ENCODE data around the gene PTPRA. TPM values are rescaled to one million over a fixed set of nuclear protein-coding genes. Genes with fewer than 3 reads are reported as not detected.

The PTPRA gene
- total RNA-seq, 4 donors from 2014 or later, result 54.1 to 85.4 (median 67.0) TPM

DNA sequence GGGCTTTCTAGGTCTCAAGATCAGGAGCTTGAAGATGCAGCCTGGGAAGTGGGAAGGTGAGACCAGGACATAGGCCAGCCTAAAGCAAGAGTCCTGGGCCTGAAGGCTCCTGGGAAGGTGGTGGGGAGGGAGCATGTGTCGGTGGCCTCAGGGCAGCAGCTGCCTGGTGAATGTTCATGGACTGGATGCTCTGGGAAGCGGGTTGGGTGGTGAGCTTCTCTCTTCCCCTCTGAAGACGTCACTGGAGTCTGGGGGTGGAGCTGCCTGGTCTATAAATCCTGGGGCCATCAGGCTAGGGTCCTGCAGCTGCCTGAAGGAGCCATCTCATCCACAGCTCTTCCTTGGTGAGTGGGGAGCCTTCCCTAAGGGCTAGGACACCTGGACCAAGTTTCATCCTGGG lies 170.0 kb downstream of the PTPRA start, which contains the start of gene GNRH2:
GNRH2 (plus strand) TSS at position 301 of the 400 bp plus-strand sequence. CDS start 793 bp downstream, outside the sequence.
- no peak for TF ChIP-seq EP300 (IDR thresholded peaks at IDR 0.05)
- no peak for TF ChIP-seq POLR2A (IDR thresholded peaks at IDR 0.05)
- TF ChIP-seq, protein P1, sequence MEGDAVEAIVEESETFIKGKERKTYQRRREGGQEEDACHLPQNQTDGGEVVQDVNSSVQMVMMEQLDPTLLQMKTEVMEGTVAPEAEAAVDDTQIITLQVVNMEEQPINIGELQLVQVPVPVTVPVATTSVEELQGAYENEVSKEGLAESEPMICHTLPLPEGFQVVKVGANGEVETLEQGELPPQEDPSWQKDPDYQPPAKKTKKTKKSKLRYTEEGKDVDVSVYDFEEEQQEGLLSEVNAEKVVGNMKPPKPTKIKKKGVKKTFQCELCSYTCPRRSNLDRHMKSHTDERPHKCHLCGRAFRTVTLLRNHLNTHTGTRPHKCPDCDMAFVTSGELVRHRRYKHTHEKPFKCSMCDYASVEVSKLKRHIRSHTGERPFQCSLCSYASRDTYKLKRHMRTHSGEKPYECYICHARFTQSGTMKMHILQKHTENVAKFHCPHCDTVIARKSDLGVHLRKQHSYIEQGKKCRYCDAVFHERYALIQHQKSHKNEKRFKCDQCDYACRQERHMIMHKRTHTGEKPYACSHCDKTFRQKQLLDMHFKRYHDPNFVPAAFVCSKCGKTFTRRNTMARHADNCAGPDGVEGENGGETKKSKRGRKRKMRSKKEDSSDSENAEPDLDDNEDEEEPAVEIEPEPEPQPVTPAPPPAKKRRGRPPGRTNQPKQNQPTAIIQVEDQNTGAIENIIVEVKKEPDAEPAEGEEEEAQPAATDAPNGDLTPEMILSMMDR (IDR thresholded peaks at IDR 0.05), result no peak
- no peak for TF ChIP-seq POLR2AphosphoS5 (IDR thresholded peaks at IDR 0.05)
- H3K27ac ChIP-seq, result peak within 1 kb of the TSS in 3 of 4 donors; percentile 62 to 96 (median 94)
- H3K27me3 ChIP-seq, result no peaks in the 10 kb centered on the region
- WGBS, 2 donors (ENCODE audit: low coverage in 1 of 2), result no CpG with 5 or more reads among the region's 3 CpGs
- no peak for ATAC-seq
- no peak within 1 kb of the TSS for H3K4me3 ChIP-seq
- H3K9me3 ChIP-seq, result no peaks in the 10 kb centered on the region
- peaks cover 0 to 38% of the 10 kb centered on the region in 2 donors for H3K36me3 ChIP-seq
- peaks cover 0 to 49% (median 20%) of the 10 kb centered on the region in 3 donors for H3K4me1 ChIP-seq

DNA sequence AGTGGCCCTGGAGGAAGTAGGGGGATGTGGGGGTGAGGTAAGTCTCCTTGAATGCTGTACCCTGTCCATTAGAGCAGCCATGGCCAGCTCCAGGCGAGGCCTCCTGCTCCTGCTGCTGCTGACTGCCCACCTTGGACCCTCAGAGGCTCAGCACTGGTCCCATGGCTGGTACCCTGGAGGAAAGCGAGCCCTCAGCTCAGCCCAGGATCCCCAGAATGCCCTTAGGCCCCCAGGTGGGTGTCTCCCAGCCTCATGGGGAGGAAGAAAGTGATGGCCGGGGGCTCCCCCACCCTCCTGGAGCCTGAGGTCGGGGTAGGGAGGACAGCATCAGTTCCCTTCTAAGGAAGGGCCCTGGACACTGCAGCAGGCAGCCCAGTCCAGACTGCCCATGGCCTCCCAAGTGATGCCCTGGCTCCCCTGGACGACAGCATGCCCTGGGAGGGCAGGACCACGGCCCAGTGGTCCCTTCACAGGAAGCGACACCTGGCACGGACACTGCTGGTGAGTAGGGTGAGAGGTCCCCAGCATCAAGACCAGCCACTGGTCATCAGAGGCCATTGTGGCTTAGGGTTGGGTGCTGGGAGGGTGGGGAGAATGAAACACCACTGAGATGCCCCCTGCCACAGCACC lies 171.2 kb downstream of the PTPRA start:
- TF ChIP-seq POLR2A (IDR thresholded peaks at IDR 0.05) (no peak), POLR2AphosphoS5 (IDR thresholded peaks at IDR 0.05) (no peak), EP300 (IDR thresholded peaks at IDR 0.05) (no peak)
- TF ChIP-seq, protein P1 (IDR thresholded peaks at IDR 0.05), result no peak
- H3K36me3 ChIP-seq, result peaks cover 0 to 38% of the 10 kb centered on the region in 2 donors
- no peaks in the 10 kb centered on the region for H3K27me3 ChIP-seq
- WGBS, 2 donors (ENCODE audit: low coverage in 1 of 2), result no CpG with 5 or more reads among the region's 8 CpGs
- no peak for ATAC-seq
- peak overlapping the region in 3 of 4 donors; percentile 92 to 96 (median 94) for H3K27ac ChIP-seq
- peaks cover 0 to 50% (median 20%) of the 10 kb centered on the region in 3 donors for H3K4me1 ChIP-seq
- H3K4me3 ChIP-seq, result no peak overlapping the region
- H3K9me3 ChIP-seq, result no peaks in the 10 kb centered on the region

DNA sequence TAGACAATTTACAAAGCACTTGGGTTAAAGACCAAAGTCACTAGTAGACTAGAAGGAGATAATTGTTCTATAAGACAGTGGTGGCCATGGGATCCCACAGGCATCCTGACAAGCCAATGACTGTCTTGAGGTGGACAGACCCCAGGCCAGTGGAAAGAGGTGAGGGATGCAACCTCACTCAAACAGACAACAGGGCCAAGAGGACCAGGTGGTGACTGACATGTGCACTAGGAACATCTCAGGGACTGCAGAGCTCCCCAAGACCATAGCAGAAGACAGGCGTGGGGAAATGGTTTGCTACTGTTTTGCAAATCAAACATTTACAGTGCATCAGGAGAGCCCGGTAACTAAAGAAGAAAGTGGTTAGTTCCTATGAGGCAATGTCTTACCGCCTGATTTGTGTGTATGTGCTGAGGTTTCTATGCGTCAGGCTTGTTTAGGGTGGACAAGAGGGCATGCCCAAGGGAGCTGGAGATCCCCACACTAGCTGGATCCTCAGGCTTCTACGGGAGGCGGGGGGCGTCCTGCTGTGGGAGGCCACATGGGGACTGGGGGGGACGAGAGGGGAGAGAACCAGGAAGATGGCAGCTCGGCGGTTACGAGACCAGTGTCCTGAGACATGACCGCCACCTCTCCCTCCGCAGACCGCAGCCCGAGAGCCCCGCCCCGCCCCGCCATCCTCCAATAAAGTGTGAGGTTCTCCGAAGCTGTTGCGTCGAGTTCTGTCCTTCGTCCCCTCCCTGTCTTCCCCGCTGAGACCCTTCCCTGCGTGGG lies 171.9 kb downstream of the PTPRA start:
- 13 to 21% methylated on average over 3 to 4 of the region's 24 CpGs for WGBS, 2 donors (ENCODE audit: low coverage in 1 of 2)

DNA sequence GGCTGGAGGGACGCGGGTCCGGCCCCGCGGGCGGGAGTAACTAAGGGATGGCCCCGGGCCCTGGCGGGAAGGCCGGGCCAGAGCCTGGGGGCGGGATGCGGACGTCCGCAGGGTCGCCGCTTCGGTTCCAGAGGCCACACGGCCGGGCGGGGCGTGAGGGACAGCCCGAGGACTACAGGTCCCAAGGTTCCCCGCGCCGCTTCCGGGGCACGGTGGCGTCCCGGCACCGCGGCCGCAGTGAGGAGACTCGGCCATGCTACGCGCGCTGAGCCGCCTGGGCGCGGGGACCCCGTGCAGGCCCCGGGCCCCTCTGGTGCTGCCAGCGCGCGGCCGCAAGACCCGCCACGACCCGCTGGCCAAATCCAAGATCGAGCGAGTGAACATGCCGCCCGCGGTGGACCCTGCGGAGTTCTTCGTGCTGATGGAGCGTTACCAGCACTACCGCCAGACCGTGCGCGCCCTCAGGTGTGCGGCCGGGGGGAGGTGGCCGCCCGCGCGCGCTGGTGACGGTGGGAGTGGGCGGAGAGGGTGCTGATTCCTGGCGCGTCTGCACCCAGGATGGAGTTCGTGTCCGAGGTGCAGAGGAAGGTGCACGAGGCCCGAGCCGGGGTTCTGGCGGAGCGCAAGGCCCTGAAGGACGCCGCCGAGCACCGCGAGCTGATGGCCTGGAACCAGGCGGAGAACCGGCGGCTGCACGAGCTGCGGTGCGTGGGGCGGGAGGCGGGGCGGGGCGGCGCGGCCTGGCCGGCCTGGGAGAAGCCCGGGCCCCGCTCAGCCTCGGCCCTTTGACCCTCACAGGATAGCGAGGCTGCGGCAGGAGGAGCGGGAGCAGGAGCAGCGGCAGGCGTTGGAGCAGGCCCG lies 172.8 kb downstream of the PTPRA start, which contains the start of gene MRPS26:
MRPS26 (plus strand) TSS at position 237 of the 861 bp plus-strand sequence; CDS start at position 254, 17 bp downstream.
- Histone ChIP-seq H3K9me3 (no peaks in the 10 kb centered on the region), H3K4me3 (peak within 1 kb of the TSS; percentile 74 to 79), H3K36me3 (peaks cover 0 to 34% of the 10 kb centered on the region in 2 donors), H3K27ac (peak within 1 kb of the TSS; percentile 67 to 96 (median 93)), H3K27me3 (no peaks in the 10 kb centered on the region), H3K4me1 (peaks cover 0 to 53% (median 20%) of the 10 kb centered on the region in 3 donors)
- no CpG with 5 or more reads among the region's 104 CpGs for WGBS, 2 donors (ENCODE audit: low coverage in 1 of 2)
- no peak for TF ChIP-seq EP300 (IDR thresholded peaks at IDR 0.05)
- peak; percentile 72 to 73 for TF ChIP-seq POLR2A (IDR thresholded peaks at IDR 0.05)
- TF ChIP-seq POLR2AphosphoS5 (IDR thresholded peaks at IDR 0.05), result peak; percentile 77
- TF ChIP-seq, protein P1 (IDR thresholded peaks at IDR 0.05), result peak in 2 of 4 experiments; percentile 2 to 15
- peak; percentile 95 for ATAC-seq

More for the DNA sequence above, 171.9 kb downstream of the PTPRA start:
- Histone ChIP-seq H3K36me3 (peaks cover 0 to 38% of the 10 kb centered on the region in 2 donors), H3K4me1 (peaks cover 0 to 53% (median 20%) of the 10 kb centered on the region in 3 donors), H3K27me3 (no peaks in the 10 kb centered on the region), H3K27ac (peak overlapping the region; percentile 67 to 96 (median 93)), H3K9me3 (no peaks in the 10 kb centered on the region), H3K4me3 (peak overlapping the region; percentile 74 to 79)
- ATAC-seq, result peak; percentile 85
- no peak for TF ChIP-seq EP300 (IDR thresholded peaks at IDR 0.05)
- TF ChIP-seq, protein P1 (IDR thresholded peaks at IDR 0.05), result no peak
- no peak for TF ChIP-seq POLR2AphosphoS5 (IDR thresholded peaks at IDR 0.05)
- no peak for TF ChIP-seq POLR2A (IDR thresholded peaks at IDR 0.05)
